H1 (cell line): ENCODE measurements around the gene HOTAIR. TPM values are rescaled to one million over a fixed set of nuclear protein-coding genes. Genes with fewer than 3 reads are reported as not detected.

Experiments used
- BACH1 ChIP-seq: IDR thresholded peaks from 2 replicates; pipeline ENCODE4 v1.6.1; 2012; ENCODE audit warnings: low read length, improper control_type of control experiment
- CHD1 ChIP-seq: IDR thresholded peaks from 2 replicates; pipeline ENCODE4 v1.6.1; 2012; ENCODE audit warnings: low read depth, low read length, improper control_type of control experiment
- CTBP2 ChIP-seq: IDR thresholded peaks from 2 replicates; pipeline ENCODE4 v1.7.0; 2011; ENCODE audit warnings: borderline replicate concordance, mild to moderate bottlenecking, moderate library complexity, mixed read lengths, low read length; ENCODE audit not compliant: insufficient read depth, insufficient read length
- EZH2 ChIP-seq: fragments of 200-600 bp; sonication (generic); IDR thresholded peaks from 2 replicates; pipeline ENCODE4 v1.7.1; 2012; ENCODE audit warnings: low read depth, mild to moderate bottlenecking, moderate library complexity, low read length, inconsistent platforms; ENCODE audit not compliant: severe bottlenecking
- GABPA ChIP-seq: IDR thresholded peaks from 2 replicates; pipeline ENCODE4 v1.6.1; 2011; ENCODE audit warnings: mild to moderate bottlenecking, low read length, moderate library complexity, borderline replicate concordance; ENCODE audit not compliant: insufficient read depth
- KDM4A ChIP-seq: IDR thresholded peaks from one replicate; pipeline ENCODE4 v1.7.1; 2012; ENCODE audit warnings: low read depth, mild to moderate bottlenecking, moderate library complexity, low read length, inconsistent platforms; ENCODE audit not compliant: severe bottlenecking
- MAFK ChIP-seq: IDR thresholded peaks from 2 replicates; pipeline ENCODE4 v1.6.1; 2012; ENCODE audit warnings: low read depth, mild to moderate bottlenecking, improper control_type of control experiment, low read length
- NANOG ChIP-seq: IDR thresholded peaks from 2 replicates; pipeline ENCODE4 v1.6.1; 2011; ENCODE audit warnings: low read length, low read depth, mild to moderate bottlenecking, inconsistent platforms; ENCODE audit not compliant: insufficient read depth, poor library complexity, severe bottlenecking
- SAP30 ChIP-seq: fragments of 300-600 bp; sonication (generic); IDR thresholded peaks from 2 replicates; pipeline ENCODE4 v1.7.1; 2012; ENCODE audit warnings: low read length, moderate library complexity, mild to moderate bottlenecking, inconsistent platforms; ENCODE audit not compliant: insufficient read depth, insufficient replicate concordance
- SUZ12 ChIP-seq: fragments of 200-600 bp; sonication (generic); IDR thresholded peaks from 2 replicates; pipeline ENCODE4 v1.6.1; 2012; ENCODE audit warnings: mild to moderate bottlenecking, inconsistent platforms, low read length, moderate library complexity, mixed read lengths
- YY1 ChIP-seq: IDR thresholded peaks from 2 replicates; pipeline ENCODE4 v1.6.1; 2011; ENCODE audit warnings: low read depth, mild to moderate bottlenecking, low read length
- polyA plus RNA-seq, 7 experiments: library from polyadenylated mRNA; depleted of rRNA in 3 of 7; stranded (reverse) in 5 of 7; unstranded in 2 of 7; fragments of >200 nt in 5 of 7; fragments of 200-250 nt in 2 of 7; gene quantifications; 1 replicate in 5 of 7; 2 replicates in 1 of 7; 4 replicates in 1 of 7; pipeline versions ENCODE4 v1.2.1 to v1.2.3, GENCODE V29; 2011 to 2013; ENCODE audit warnings: missing spikeins in 2 of 7, mixed read lengths in 2 of 7
- total RNA-seq: library from RNA; stranded (reverse); fragmentation: NEBNext Ultra II Directional; extraction: Animal tissue kit (Norgen Biotek cat#: 25700); gene quantifications from 2 replicates; pipeline ENCODE4 v1.2.1, GENCODE V29; 2021

The HOTAIR gene
- total and polyA plus RNA-seq, 2 of the 8 experiments (the other 6 are each of a cell fraction or from before 2014, with no cell fraction given): not detected

GRCh38 chr12:54024127-54024526 lies 49.4 kb upstream of the HOTAIR start (continued):
- TF ChIP-seq SUZ12 (peak; percentile 96), YY1 (no peak), NANOG (no peak), CHD1 (no peak), MAFK (no peak), EZH2 (peak; percentile 88), GABPA (no peak), SAP30 (no peak), BACH1 (no peak), KDM4A (no peak), CTBP2 (peak; percentile 41)
